ENCODE data around the gene HTR2C. TPM values are rescaled to one million over a fixed set of nuclear protein-coding genes. Genes with fewer than 3 reads are reported as not detected.

The HTR2C gene
- total and polyA plus RNA-seq, 2 donors (not counting 1 experiment from before 2014, with no cell fraction given): not detected

DNA sequence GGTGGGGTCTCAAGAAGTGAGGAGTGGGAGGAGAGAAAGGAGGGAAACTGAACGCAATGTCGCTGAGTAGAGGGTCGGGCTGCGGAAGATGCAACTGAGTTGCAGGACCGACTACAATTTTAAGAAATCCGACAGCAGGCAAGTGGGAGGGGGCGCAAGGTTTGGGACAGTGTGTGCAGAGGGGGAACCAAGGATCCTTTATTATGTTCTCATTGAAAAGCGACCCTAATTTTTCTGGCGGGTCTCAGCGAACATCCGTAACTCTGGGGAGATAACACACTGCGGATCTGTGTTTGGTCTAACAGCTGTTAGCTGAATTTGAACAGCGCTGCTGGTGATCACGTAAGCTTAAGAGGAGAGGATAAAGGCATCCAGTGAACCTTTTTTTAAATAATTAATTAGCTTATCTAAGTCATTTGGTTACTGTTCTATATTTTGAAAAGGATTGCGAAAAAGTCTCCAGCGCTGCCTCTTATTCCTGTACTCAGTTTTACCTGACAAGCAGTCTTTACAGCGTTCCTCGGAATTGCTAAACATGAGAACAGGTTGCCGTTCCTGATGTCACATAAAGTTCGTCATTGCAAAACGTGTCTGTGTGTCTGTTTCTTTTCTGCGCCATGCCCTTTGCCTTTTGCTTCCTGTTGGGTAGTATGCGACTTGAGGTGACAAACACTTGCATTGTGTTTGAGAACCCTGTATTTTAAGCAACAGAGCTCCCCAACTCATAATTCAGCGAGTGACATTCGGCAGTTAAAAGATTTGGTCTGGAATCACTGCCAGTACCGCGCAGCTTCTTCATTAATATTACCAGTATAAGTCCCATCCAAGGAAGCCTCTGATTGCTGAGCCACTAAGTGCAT, 1.3 kb downstream of the HTR2C start:
- 25% methylated on average over 7 of the region's 27 CpGs for WGBS (ENCODE audit: insufficient coverage)
- no peak for TF ChIP-seq EZH2 (IDR thresholded peaks at IDR 0.05; ENCODE audit: borderline replicate concordance, insufficient read depth, low read depth, low read length, poor library complexity, severe bottlenecking)
- TF ChIP-seq, protein P1, sequence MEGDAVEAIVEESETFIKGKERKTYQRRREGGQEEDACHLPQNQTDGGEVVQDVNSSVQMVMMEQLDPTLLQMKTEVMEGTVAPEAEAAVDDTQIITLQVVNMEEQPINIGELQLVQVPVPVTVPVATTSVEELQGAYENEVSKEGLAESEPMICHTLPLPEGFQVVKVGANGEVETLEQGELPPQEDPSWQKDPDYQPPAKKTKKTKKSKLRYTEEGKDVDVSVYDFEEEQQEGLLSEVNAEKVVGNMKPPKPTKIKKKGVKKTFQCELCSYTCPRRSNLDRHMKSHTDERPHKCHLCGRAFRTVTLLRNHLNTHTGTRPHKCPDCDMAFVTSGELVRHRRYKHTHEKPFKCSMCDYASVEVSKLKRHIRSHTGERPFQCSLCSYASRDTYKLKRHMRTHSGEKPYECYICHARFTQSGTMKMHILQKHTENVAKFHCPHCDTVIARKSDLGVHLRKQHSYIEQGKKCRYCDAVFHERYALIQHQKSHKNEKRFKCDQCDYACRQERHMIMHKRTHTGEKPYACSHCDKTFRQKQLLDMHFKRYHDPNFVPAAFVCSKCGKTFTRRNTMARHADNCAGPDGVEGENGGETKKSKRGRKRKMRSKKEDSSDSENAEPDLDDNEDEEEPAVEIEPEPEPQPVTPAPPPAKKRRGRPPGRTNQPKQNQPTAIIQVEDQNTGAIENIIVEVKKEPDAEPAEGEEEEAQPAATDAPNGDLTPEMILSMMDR (IDR thresholded peaks at IDR 0.05): no peak
- intact Hi-C loops (cut with micrococcal nuclease): no loop called here
- Histone ChIP-seq H3K9ac (ENCODE audit: low read length) (no peak overlapping the region), H3K4me2 (replicated peaks; ENCODE audit: low read depth, low read length, poor library complexity, severe bottlenecking) (no peak overlapping the region), H3K27me3 (replicated peaks in 1 of 4; ENCODE audit: control extremely low read depth in 1 of 4, control insufficient read depth in 3 of 4, insufficient read depth in 4 of 4, low read length in 3 of 4) (peaks cover 0 to 5% (median 5%) of the 10 kb centered on the region in 4 experiments), H3K4me3 (ENCODE audit: control extremely low read depth in 1 of 5, extremely low read depth in 1 of 5, insufficient read depth in 1 of 5, low read depth in 2 of 5, low read length in 4 of 5) (no peak overlapping the region), H3K9me3 (ENCODE audit: control extremely low read depth in 1 of 3, control insufficient read depth in 2 of 3, insufficient read depth in 1 of 3, low read length in 2 of 3) (peaks cover 0 to 15% (median 0%) of the 10 kb centered on the region in 3 donors), H2AFZ (ENCODE audit: insufficient read depth, low read depth, low read length, poor library complexity, severe bottlenecking) (no peak overlapping the region), H3K27ac (ENCODE audit: low read length in 2 of 2) (no peak overlapping the region), H3K36me3 (replicated peaks in 1 of 2; ENCODE audit: control extremely low read depth in 1 of 2, control insufficient read depth in 1 of 2, extremely low read depth in 1 of 2, insufficient read depth in 2 of 2, low read length in 1 of 2) (no peaks in the 10 kb centered on the region), H3K79me2 (ENCODE audit: control insufficient read depth, insufficient read depth, low read length) (no peaks in the 10 kb centered on the region), H4K20me1 (ENCODE audit: control insufficient read depth, insufficient read depth, low read length, poor library complexity, severe bottlenecking) (no peaks in the 10 kb centered on the region), H3K4me1 (ENCODE audit: control insufficient read depth in 2 of 2, insufficient read depth in 2 of 2, low read length in 2 of 2) (no peaks in the 10 kb centered on the region)
- ATAC-seq (ENCODE audit: low read depth) (no peak), DNase-seq (no peak)
- Mint-ChIP-seq H3K4me1 (peaks cover 3% of the 10 kb centered on the region), H3K4me3 (no peak overlapping the region), H3K27me3 (peaks cover 23% of the 10 kb centered on the region), H3K9me3 (ENCODE audit: insufficient read depth) (no peaks in the 10 kb centered on the region), H3K27ac (no peak overlapping the region)
- POLR2A ChIA-PET: no interaction called here
- CTCF ChIA-PET: no interaction called here

DNA sequence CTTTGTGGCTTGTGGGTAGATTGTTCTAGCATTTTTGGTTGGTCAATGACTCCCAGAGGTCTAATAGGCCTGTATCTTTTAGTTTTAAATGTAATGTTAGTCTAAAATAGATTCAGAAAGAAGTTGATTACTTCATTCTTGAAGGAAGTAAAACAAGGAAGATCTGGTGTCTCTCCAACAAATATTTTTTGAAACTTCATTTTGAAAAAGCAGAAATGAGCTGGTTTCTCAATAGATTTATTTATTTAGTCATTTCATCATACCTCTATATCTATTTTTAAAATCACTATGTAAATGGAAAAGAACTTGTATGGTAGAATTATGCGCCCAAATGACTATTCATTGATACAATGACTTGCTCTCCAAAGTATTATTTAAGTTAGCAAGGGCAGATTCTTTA, 7.2 kb downstream of the HTR2C start:
- no peaks in the 10 kb centered on the region for H3K4me1 Mint-ChIP-seq

More for the DNA sequence above, 7.2 kb downstream of the HTR2C start:
- H3K27me3 ChIP-seq (replicated peaks in 1 of 4; ENCODE audit: control extremely low read depth in 1 of 4, control insufficient read depth in 3 of 4, insufficient read depth in 4 of 4, low read length in 3 of 4): no peaks in the 10 kb centered on the region
- intact Hi-C loops (cut with micrococcal nuclease): no loop called here
- no peak overlapping the region for H2AFZ ChIP-seq (ENCODE audit: insufficient read depth, low read depth, low read length, poor library complexity, severe bottlenecking)
- no peaks in the 10 kb centered on the region for H3K9me3 Mint-ChIP-seq (ENCODE audit: insufficient read depth)
- no peak overlapping the region for H3K4me2 ChIP-seq (replicated peaks; ENCODE audit: low read depth, low read length, poor library complexity, severe bottlenecking)
- ChIA-PET CTCF (no interaction called here), POLR2A (no interaction called here)
- H3K36me3 ChIP-seq (replicated peaks in 1 of 2; ENCODE audit: control extremely low read depth in 1 of 2, control insufficient read depth in 1 of 2, extremely low read depth in 1 of 2, insufficient read depth in 2 of 2, low read length in 1 of 2): no peaks in the 10 kb centered on the region
- H3K4me1 ChIP-seq (ENCODE audit: control insufficient read depth in 2 of 2, insufficient read depth in 2 of 2, low read length in 2 of 2): no peaks in the 10 kb centered on the region
- H3K4me3 Mint-ChIP-seq: no peak overlapping the region
- peaks cover 10% of the 10 kb centered on the region for H3K27me3 Mint-ChIP-seq
- TF ChIP-seq EZH2 (IDR thresholded peaks at IDR 0.05; ENCODE audit: borderline replicate concordance, insufficient read depth, low read depth, low read length, poor library complexity, severe bottlenecking): no peak
- TF ChIP-seq, protein P1 (IDR thresholded peaks at IDR 0.05): no peak
- no peaks in the 10 kb centered on the region for H3K9me3 ChIP-seq (ENCODE audit: control extremely low read depth in 1 of 3, control insufficient read depth in 2 of 3, insufficient read depth in 1 of 3, low read length in 2 of 3)
- no peak overlapping the region for H3K9ac ChIP-seq (ENCODE audit: low read length)
- no peaks in the 10 kb centered on the region for H4K20me1 ChIP-seq (ENCODE audit: control insufficient read depth, insufficient read depth, low read length, poor library complexity, severe bottlenecking)
- H3K27ac ChIP-seq (ENCODE audit: low read length in 2 of 2): no peak overlapping the region
- H3K27ac Mint-ChIP-seq: no peak overlapping the region
- H3K4me3 ChIP-seq (ENCODE audit: control extremely low read depth in 1 of 5, extremely low read depth in 1 of 5, insufficient read depth in 1 of 5, low read depth in 2 of 5, low read length in 4 of 5): no peak overlapping the region
- no peaks in the 10 kb centered on the region for H3K79me2 ChIP-seq (ENCODE audit: control insufficient read depth, insufficient read depth, low read length)
- ATAC-seq (ENCODE audit: low read depth) (no peak), DNase-seq (no peak)
- WGBS (ENCODE audit: insufficient coverage): no CpG with 5 or more reads among the region's 1 CpG
